Neural cell (in vitro differentiated cells): Measurements from ENCODE around the gene S1PR3. TPM values are rescaled to one million over a fixed set of nuclear protein-coding genes. Genes with fewer than 3 reads are reported as not detected.

Experiments
- H2AFZ ChIP-seq: fragments of 200-600, 300-800 bp; sonication (generic), shearing (Covaris generic); 2 replicates; pipeline ENCODE4 v1.6.0; 2014; ENCODE audit warnings: low read depth, mild to moderate bottlenecking, antibody characterized with exemption, low read length, moderate library complexity
- H3F3A ChIP-seq: fragments of 200-600 bp; shearing (Covaris generic); 2 replicates; pipeline ENCODE4 v1.6.1; 2016; ENCODE audit warnings: mild to moderate bottlenecking, moderate library complexity, mixed read lengths, antibody characterized with exemption, low read length; ENCODE audit not compliant: insufficient read depth, poor library complexity, severe bottlenecking
- H3K27ac ChIP-seq: fragments of 200-600, 300-800 bp; sonication (generic), shearing (Covaris generic); 2 replicates; pipeline ENCODE4 v1.5.1; 2014; ENCODE audit warnings: mild to moderate bottlenecking, low read length, moderate library complexity
- H3K27me3 ChIP-seq: fragments of 300-800, 200-600 bp; sonication (generic), shearing (Covaris generic); 2 replicates; pipeline ENCODE4 v1.6.0; 2014; ENCODE audit warnings: mild to moderate bottlenecking, low read depth, low read length, moderate library complexity; ENCODE audit not compliant: insufficient read depth
- H3K36me3 ChIP-seq: fragments of 300-800, 200-600 bp; sonication (generic), shearing (Covaris generic); 2 replicates; pipeline ENCODE4 v1.5.1; 2014; ENCODE audit warnings: mild to moderate bottlenecking, antibody characterized with exemption, low read length, moderate library complexity; ENCODE audit not compliant: insufficient read depth
- H3K4me2 ChIP-seq: fragments of 300-800, 200-600 bp; sonication (generic), shearing (Covaris generic); 2 replicates; pipeline ENCODE4 v1.6.0; 2014; ENCODE audit warnings: mild to moderate bottlenecking, low read length
- H3K4me3 ChIP-seq: fragments of 300-800, 200-600 bp; sonication (generic), shearing (Covaris generic); 2 replicates; pipeline ENCODE4 v1.5.1; 2014; ENCODE audit warnings: mild to moderate bottlenecking, low read length, moderate library complexity
- H3K79me2 ChIP-seq: fragments of 200-600 bp; shearing (Covaris generic); replicated peaks from 2 replicates; pipeline ENCODE4 v1.6.0; 2014; ENCODE audit warnings: mild to moderate bottlenecking, low read length, moderate library complexity; ENCODE audit not compliant: insufficient read depth
- H3K9ac ChIP-seq: fragments of 300-800, 200-600 bp; sonication (generic), shearing (Covaris generic); 2 replicates; pipeline ENCODE4 v1.6.1; 2016; ENCODE audit warnings: mild to moderate bottlenecking, low read length, mixed read lengths
- H3K9me2 ChIP-seq: fragments of 200-600 bp; shearing (Covaris generic); 2 replicates; pipeline ENCODE4 v1.6.1; 2016; ENCODE audit warnings: mild to moderate bottlenecking, low read length, mixed read lengths; ENCODE audit not compliant: insufficient read depth
- H3K9me3 ChIP-seq: fragments of 200-600, 300-800 bp; sonication (generic), shearing (Covaris generic); 2 replicates; pipeline ENCODE4 v1.6.1; 2016; ENCODE audit warnings: mild to moderate bottlenecking, mixed run types, low read length, moderate library complexity, mixed read lengths
- H4K20me1 ChIP-seq: fragments of 200-600 bp; shearing (Covaris generic); 2 replicates; pipeline ENCODE4 v1.6.1; 2016; ENCODE audit warnings: mild to moderate bottlenecking, mixed run types; ENCODE audit not compliant: insufficient read depth
- EP300 ChIP-seq: fragments of 450-650 bp; conservative IDR thresholded peaks from 2 replicates; pipeline ENCODE4 v1.6.1; 2014; ENCODE audit warnings: antibody characterized with exemption, mild to moderate bottlenecking, moderate library complexity; ENCODE audit not compliant: poor library complexity, severe bottlenecking
- EZH2 ChIP-seq: fragments of 200-600, 300-800 bp; shearing (Covaris generic), sonication (generic); IDR thresholded peaks from 2 replicates; pipeline ENCODE4 v1.6.1; 2014; ENCODE audit warnings: antibody characterized with exemption, low read length, borderline replicate concordance, mild to moderate bottlenecking; ENCODE audit not compliant: insufficient read depth, poor library complexity, severe bottlenecking
- MXI1 ChIP-seq: fragments of 450-650 bp; conservative IDR thresholded peaks from 2 replicates; pipeline ENCODE4 v1.6.1; 2014; ENCODE audit warnings: antibody characterized with exemption, mild to moderate bottlenecking; ENCODE audit not compliant: poor library complexity, severe bottlenecking
- POLR2AphosphoS5 ChIP-seq: IDR thresholded peaks from 2 replicates; pipeline ENCODE4 v1.6.1; 2012
- RAD21 ChIP-seq: fragments of 450-650 bp; conservative IDR thresholded peaks from 2 replicates; pipeline ENCODE4 v1.6.1; 2014; ENCODE audit warnings: antibody characterized with exemption, mild to moderate bottlenecking, moderate library complexity
- SMC3 ChIP-seq: fragments of 450-650 bp; conservative IDR thresholded peaks from 2 replicates; pipeline ENCODE4 v1.6.1; 2014; ENCODE audit warnings: antibody characterized with exemption, mild to moderate bottlenecking, moderate library complexity; ENCODE audit not compliant: poor library complexity
- TAF1 ChIP-seq: IDR thresholded peaks from 2 replicates; pipeline ENCODE4 v1.6.1; 2012; ENCODE audit warnings: low read depth
- polyA plus RNA-seq: library from polyadenylated mRNA; depleted of rRNA; stranded (reverse); fragments of >200 nt; gene quantifications from 2 replicates; pipeline ENCODE4 v1.2.3, GENCODE V29; 2014
- TF ChIP-seq, protein P1 (sequence below): fragments of 450-650 bp; IDR thresholded peaks from 2 replicates; pipeline ENCODE4 v1.5.1; 2014; ENCODE audit warnings: antibody characterized with exemption, mild to moderate bottlenecking, moderate library complexity; ENCODE audit not compliant: poor library complexity, severe bottlenecking
- TF ChIP-seq, protein P2 (sequence below): IDR thresholded peaks from 2 replicates; pipeline ENCODE4 v1.6.1; 2012; ENCODE audit warnings: borderline replicate concordance

S1PR3 gene
- polyA plus RNA-seq, 1 donor from 2014 or later, result 0.12 TPM

DNA sequence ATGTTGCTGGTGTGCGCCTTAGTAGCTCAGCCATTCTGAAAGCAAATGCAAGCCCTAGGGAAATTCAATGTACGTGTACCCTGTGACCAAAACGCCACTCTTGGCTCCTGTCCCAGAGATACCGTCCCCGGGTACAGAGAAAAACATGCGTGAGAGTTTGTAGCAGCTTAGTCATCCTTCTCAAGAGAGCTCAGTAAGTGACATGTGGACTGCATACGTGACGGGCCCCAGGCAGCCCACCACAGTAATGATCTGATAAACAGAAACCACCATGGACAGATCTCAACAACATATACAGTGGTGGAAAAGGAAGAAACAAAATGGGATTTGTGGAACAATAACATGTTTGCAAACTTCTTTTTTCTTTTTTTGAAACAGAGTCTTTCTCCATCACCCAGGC, 45.1 kb downstream of the S1PR3 start:
- Histone ChIP-seq H3K9ac (no peak overlapping the region), H3K27me3 (no peaks in the 10 kb centered on the region), H4K20me1 (no peaks in the 10 kb centered on the region), H3K4me3 (no peak overlapping the region), H3K4me2 (no peak overlapping the region), H3F3A (no peaks in the 10 kb centered on the region), H3K36me3 (no peaks in the 10 kb centered on the region), H3K9me3 (no peaks in the 10 kb centered on the region), H3K79me2 (no peaks in the 10 kb centered on the region), H3K9me2 (no peaks in the 10 kb centered on the region), H2AFZ (no peak overlapping the region), H3K27ac (no peak overlapping the region)
- TF ChIP-seq, protein P1, sequence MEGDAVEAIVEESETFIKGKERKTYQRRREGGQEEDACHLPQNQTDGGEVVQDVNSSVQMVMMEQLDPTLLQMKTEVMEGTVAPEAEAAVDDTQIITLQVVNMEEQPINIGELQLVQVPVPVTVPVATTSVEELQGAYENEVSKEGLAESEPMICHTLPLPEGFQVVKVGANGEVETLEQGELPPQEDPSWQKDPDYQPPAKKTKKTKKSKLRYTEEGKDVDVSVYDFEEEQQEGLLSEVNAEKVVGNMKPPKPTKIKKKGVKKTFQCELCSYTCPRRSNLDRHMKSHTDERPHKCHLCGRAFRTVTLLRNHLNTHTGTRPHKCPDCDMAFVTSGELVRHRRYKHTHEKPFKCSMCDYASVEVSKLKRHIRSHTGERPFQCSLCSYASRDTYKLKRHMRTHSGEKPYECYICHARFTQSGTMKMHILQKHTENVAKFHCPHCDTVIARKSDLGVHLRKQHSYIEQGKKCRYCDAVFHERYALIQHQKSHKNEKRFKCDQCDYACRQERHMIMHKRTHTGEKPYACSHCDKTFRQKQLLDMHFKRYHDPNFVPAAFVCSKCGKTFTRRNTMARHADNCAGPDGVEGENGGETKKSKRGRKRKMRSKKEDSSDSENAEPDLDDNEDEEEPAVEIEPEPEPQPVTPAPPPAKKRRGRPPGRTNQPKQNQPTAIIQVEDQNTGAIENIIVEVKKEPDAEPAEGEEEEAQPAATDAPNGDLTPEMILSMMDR, result no peak
- TF ChIP-seq, protein P2, sequence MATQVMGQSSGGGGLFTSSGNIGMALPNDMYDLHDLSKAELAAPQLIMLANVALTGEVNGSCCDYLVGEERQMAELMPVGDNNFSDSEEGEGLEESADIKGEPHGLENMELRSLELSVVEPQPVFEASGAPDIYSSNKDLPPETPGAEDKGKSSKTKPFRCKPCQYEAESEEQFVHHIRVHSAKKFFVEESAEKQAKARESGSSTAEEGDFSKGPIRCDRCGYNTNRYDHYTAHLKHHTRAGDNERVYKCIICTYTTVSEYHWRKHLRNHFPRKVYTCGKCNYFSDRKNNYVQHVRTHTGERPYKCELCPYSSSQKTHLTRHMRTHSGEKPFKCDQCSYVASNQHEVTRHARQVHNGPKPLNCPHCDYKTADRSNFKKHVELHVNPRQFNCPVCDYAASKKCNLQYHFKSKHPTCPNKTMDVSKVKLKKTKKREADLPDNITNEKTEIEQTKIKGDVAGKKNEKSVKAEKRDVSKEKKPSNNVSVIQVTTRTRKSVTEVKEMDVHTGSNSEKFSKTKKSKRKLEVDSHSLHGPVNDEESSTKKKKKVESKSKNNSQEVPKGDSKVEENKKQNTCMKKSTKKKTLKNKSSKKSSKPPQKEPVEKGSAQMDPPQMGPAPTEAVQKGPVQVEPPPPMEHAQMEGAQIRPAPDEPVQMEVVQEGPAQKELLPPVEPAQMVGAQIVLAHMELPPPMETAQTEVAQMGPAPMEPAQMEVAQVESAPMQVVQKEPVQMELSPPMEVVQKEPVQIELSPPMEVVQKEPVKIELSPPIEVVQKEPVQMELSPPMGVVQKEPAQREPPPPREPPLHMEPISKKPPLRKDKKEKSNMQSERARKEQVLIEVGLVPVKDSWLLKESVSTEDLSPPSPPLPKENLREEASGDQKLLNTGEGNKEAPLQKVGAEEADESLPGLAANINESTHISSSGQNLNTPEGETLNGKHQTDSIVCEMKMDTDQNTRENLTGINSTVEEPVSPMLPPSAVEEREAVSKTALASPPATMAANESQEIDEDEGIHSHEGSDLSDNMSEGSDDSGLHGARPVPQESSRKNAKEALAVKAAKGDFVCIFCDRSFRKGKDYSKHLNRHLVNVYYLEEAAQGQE, result no peak
- TF ChIP-seq SMC3 (no peak), POLR2AphosphoS5 (no peak), EZH2 (no peak), TAF1 (no peak), EP300 (no peak), MXI1 (no peak), RAD21 (no peak)

DNA sequence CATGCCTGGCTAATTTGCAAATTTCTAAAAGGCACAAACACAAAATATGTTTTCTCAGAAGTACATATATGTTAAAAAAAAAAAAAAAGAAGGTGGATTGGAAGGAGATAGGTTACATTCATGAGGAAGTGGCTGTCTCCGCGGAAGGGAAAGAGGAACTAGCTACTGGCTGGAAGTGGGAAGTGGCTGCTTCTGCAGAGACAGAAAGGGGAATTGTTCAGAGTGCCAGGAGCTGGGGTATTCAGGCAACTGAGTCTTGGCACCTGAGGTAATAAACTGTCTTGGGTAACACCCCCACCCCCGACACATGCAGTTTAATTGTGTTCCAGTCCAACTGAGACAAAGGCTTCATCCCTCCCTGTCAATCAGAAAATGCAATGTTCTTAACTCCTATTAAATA, 45.6 kb downstream of the S1PR3 start:
- Histone ChIP-seq H3F3A (no peaks in the 10 kb centered on the region), H3K27ac (no peak overlapping the region), H3K9ac (no peak overlapping the region), H3K9me3 (no peaks in the 10 kb centered on the region), H4K20me1 (no peaks in the 10 kb centered on the region), H3K27me3 (no peaks in the 10 kb centered on the region), H3K79me2 (no peaks in the 10 kb centered on the region), H3K36me3 (no peaks in the 10 kb centered on the region), H3K9me2 (no peaks in the 10 kb centered on the region), H3K4me3 (no peak overlapping the region), H2AFZ (no peak overlapping the region), H3K4me2 (no peak overlapping the region)
- TF ChIP-seq, protein P2, result no peak
- TF ChIP-seq RAD21 (no peak), POLR2AphosphoS5 (no peak), MXI1 (no peak), EZH2 (no peak), EP300 (no peak), SMC3 (no peak), TAF1 (no peak)
- TF ChIP-seq, protein P1, result no peak
